ENCODE results near the gene MBOAT1. TPM values are rescaled to one million over a fixed set of nuclear protein-coding genes. Genes with fewer than 3 reads are reported as not detected.

The MBOAT1 gene
- total RNA-seq, 1 experiment from 2014 or later: 9.9 TPM

- H3K14ac ChIP-seq (ENCODE audit: insufficient read depth, low read length): no peak overlapping the region
- no peak for TF ChIP-seq CTCF (conservative IDR thresholded peaks at IDR 0.05)
- H3K56ac ChIP-seq (ENCODE audit: insufficient read length, low read depth, low read length): no peak overlapping the region
- H3K4me2 ChIP-seq (ENCODE audit: insufficient read depth, insufficient read length, low read length): no peak overlapping the region
- Mint-ChIP-seq H3K4me1 (peaks cover 17 to 28% of the 10 kb centered on the region in 2 experiments), H3K36me3 (ENCODE audit: insufficient read depth in 1 of 3, low read depth in 3 of 3) (no peaks in the 10 kb centered on the region; a peak in 1 of 7 replicates), H3K9me3 (0 out of 5 replicates have a peak, but pooled peaks cover 0 to 2% of the 10 kb centered on the region in 2 experiments), H3K4me3 (no peak overlapping the region), H3K27ac (no peak overlapping the region), H3K27me3 (ENCODE audit: low read depth) (peaks cover 2% of the 10 kb centered on the region; the same call in 1 of the 2 replicates)
- H3K23ac ChIP-seq (ENCODE audit: insufficient read length, low read depth, low read length): no peak overlapping the region
- H3K23me2 ChIP-seq (ENCODE audit: insufficient read length, low read depth, low read length, poor library complexity, severe bottlenecking): no peaks in the 10 kb centered on the region
- whole genome bisulfite sequencing (ENCODE audit: extremely low coverage, insufficient read length, low lambda C conversion rate): no CpG with 5 or more reads among the region's 4 CpGs
- no peaks in the 10 kb centered on the region for H3K27me3 ChIP-seq (ENCODE audit: insufficient read depth, low read length)
- H3K9me3 ChIP-seq (ENCODE audit: control insufficient read depth, low read depth, low read length): no peaks in the 10 kb centered on the region
- no peak overlapping the region for H2BK5ac ChIP-seq (ENCODE audit: insufficient read length, low read length)
- no peak for DNase-seq
- no peak overlapping the region for H4K8ac ChIP-seq (replicated peaks; ENCODE audit: insufficient read length, low read depth, low read length)
- no peak overlapping the region for H3K18ac ChIP-seq (ENCODE audit: insufficient read length, low read depth, low read length)
- no peaks in the 10 kb centered on the region for H4K20me1 ChIP-seq (ENCODE audit: control insufficient read depth, insufficient read depth, insufficient read length)
- no peaks in the 10 kb centered on the region; the same call in 1 of the 2 replicates for H3K79me2 ChIP-seq (ENCODE audit: insufficient read depth, low read length)
- H2BK15ac ChIP-seq (ENCODE audit: low read depth, low read length): no peak overlapping the region
- no peak overlapping the region for H4K91ac ChIP-seq (ENCODE audit: insufficient read length, low read depth, low read length)
- H3K27ac ChIP-seq (ENCODE audit: insufficient read length, low read depth, low read length): no peak overlapping the region
- H2BK12ac ChIP-seq (ENCODE audit: insufficient read length, low read depth, low read length): no peak overlapping the region
- peaks cover 3% of the 10 kb centered on the region for H3K79me1 ChIP-seq (ENCODE audit: insufficient read depth, low read depth, low read length, poor library complexity, severe bottlenecking)
- H2AK5ac ChIP-seq (ENCODE audit: insufficient read length, low read length): no peak overlapping the region
- H3K4me1 ChIP-seq (ENCODE audit: insufficient read depth, low read length): peaks cover 9% of the 10 kb centered on the region; the same call in 1 of the 2 replicates
- no peak overlapping the region for H2BK20ac ChIP-seq (ENCODE audit: low read depth, low read length, poor library complexity, severe bottlenecking)
- H2AFZ ChIP-seq (ENCODE audit: low read length): no peak overlapping the region
- no peak overlapping the region for H3K9ac ChIP-seq (ENCODE audit: extremely low read depth, insufficient read length, low read length)
- no peak overlapping the region for H3K4ac ChIP-seq (ENCODE audit: low read depth, low read length)
- no peak overlapping the region for H2BK120ac ChIP-seq (ENCODE audit: low read depth, low read length, poor library complexity, severe bottlenecking)
- no peak overlapping the region for H4K5ac ChIP-seq (ENCODE audit: insufficient read length, low read depth, low read length)
- no peak overlapping the region for H3T11ph ChIP-seq (ENCODE audit: low read length)
Measured at GRCh38 chr6:20159098-20159497, 53.2 kb downstream of the MBOAT1 start.
